T47D (cell line): ENCODE measurements around the gene CCM2.
A peak's percentile ranks its signal among the peaks of the same experiment; 100 is the strongest.

ENCODE experiments used
- DNase-seq, 2 experiments: peaks; one replicate each; pipeline versions ENCODE4 v3.0.0 to v3.0.0-alpha.2; 2011 to 2012; ENCODE audit warnings: low read depth in 1 of 2, low spot score in 1 of 2
- JUND ChIP-seq: IDR thresholded peaks from 2 replicates; pipeline ENCODE4 v1.6.1; 2012; ENCODE audit warnings: low read depth
- in situ Hi-C: cut with HindIII; loops from 2 replicates; pipeline ENCODE4 v1.10.0; 2016; ENCODE audit warnings: low sequenced_read_pairs, low pct_unique_long_range_greater_than_20kb

Gene CCM2

GRCh38 chr7:45000093-45001032 lies at the start of gene CCM2:
Gene CCM2 (plus strand): TSS chr7:45000201. CDS start chr7:45000334, 133 bp downstream.
- no peak for TF ChIP-seq JUND
- DNase-seq = peak in 1 of 2 experiments; percentile 33
- in situ Hi-C loops = no loop called here

DNA sequence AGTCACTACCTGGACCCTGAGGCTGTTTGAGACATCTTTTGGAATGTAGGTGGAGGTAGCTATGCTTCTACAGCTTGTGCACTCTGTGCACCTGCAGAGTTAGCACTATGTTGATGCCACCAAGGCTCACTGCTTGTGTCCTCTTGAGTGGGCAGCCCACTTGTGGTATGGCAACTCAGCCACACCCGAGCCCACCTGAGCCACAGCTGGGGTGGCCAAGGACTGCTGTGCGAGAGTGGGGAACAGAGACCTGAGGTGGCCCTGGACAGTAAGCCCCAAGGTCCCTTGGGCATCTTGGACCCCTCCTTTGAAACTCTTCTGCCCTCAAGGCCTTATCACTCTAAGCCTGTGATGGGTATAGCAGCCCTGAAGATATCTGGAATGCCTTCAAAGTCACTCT lies 46.8 kb upstream of the CCM2 start:
- no peak for DNase-seq
- no peak for TF ChIP-seq JUND
- in situ Hi-C loops = no loop called here

- DNase-seq = no peak
- in situ Hi-C loops = no loop called here
- no peak for TF ChIP-seq JUND
Measured at GRCh38 chr7:44955733-44956132, 44.3 kb upstream of the CCM2 start.

GRCh38 chr7:44956157-44956766 lies 43.7 kb upstream of the CCM2 start:
- TF ChIP-seq JUND = no peak
- no peak for DNase-seq
- in situ Hi-C loops = no loop called here

GRCh38 chr7:44958645-44959344 lies 41.2 kb upstream of the CCM2 start:
- TF ChIP-seq JUND = no peak
- in situ Hi-C loops = no loop called here
- no peak for DNase-seq

DNA sequence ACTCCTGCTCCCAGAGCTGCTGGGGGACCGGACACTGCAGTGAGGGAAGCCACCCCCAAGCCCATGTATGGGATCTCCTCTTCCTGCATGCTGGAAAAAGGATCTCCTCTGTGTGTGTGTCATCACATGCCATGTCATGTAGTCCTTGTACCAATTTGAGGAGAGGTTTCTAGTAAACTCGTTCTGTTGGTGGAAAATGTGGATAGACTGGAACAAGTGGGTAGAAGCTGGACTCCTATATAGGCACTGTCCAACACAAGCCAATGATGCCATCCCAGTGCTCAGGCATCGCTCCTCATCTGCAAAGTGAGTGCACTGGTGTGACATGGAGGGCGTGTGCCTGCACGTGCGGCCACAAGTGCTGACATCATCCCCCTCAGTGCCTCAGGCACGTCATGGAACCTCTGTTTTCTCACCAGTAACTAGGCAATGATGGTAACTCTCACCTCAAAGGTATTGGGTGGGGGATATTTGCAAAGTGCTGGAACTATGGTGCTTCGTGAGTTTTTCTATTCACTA lies 40.5 kb upstream of the CCM2 start:
- in situ Hi-C loops = no loop called here
- DNase-seq = peak in 1 of 2 experiments; percentile 23
- TF ChIP-seq JUND = no peak

- DNase-seq = no peak
- in situ Hi-C loops = no loop called here
- no peak for TF ChIP-seq JUND
Measured at GRCh38 chr7:44960011-44960580, 39.9 kb upstream of the CCM2 start.

DNA sequence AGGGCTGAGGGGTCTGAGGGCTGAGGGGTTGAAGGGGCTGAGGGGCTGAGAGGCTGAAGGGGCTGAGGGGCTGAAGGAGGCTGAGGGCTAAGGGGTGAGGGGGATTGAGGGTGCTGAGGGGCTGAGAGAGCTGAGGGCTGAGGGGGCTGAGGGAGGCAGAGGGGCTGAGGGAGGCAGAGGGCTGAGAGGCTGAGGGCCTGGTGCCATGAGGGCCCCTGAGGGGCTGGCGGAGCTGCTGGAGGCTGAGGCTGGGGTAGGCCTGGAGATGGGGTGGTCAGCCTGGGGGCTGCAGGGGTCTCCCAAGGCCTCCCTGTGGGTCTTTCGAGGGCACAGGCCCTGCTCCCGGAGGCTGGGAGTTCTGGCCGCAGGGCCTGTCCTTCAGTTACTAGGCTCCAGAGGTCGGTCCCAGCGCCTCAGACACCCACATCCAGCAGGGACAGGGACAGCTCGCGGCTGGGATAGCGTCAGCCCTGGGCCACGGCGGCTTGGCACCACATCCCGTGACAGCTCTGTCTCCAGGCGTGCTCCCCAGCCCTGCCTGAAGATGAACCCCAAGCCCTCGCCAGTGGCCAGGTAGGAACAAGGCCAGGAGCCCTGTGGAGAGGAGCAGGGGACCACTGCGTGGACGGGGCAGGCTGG lies 38.0 kb upstream of the CCM2 start:
- in situ Hi-C loops = no loop called here
- TF ChIP-seq JUND = no peak
- DNase-seq = no peak

DNA sequence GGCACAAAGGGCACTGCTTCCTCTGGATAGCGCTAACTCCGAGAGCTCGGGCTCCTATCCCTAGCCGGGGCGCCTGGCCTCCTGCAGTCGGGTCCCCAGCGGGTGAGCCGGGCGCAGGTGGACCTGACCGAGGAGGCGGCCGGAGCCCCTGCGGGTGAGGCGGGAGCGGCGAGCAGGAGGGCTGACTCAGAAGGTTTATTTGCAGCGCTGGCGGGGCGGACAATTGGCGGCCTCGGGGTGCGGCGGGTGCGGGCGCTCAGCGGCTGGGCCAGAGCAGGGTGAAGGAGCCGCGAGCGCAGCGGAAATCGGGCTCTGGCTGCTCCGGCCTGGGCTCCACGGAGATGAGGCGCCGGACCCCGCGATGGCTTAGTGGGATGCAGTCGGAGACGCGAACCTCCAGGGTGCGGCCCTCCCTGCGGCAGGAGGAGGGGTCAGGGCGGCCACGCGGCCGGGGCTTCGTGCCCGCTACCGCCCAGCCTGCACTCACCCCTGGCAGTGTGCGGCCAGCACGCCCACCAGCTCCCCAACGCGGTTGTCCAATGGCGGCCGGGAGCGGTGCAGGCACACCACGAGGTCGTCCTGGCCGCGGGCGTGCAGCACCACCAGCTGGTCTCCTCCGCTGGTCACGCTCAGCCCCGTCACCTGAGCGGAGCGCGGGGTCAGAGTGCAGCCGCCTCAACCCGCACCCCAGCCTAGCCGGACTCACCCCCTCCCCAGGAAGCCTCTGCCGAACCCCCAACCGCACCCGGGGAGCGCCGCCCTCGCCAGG lies 37.3 kb upstream of the CCM2 start:
- no peak for DNase-seq
- in situ Hi-C loops = no loop called here
- no peak for TF ChIP-seq JUND

GRCh38 chr7:44963364-44964290 lies 36.4 kb upstream of the CCM2 start:
- DNase-seq = no peak
- in situ Hi-C loops = no loop called here
- TF ChIP-seq JUND = no peak
